ENCODE results near the gene KIAA1217.
"Not testable (repeated sequence)": the region's sequence is repeated elsewhere in the genome, so short reads cannot be mapped to it uniquely, and the experiment has no call there.

The KIAA1217 gene

GRCh38 chr10:24416248-24416647, 207.3 kb downstream of the KIAA1217 start:
- no peak for DNase-seq

- no peak for DNase-seq
Observed at GRCh38 chr10:24417053-24417452, 208.1 kb downstream of the KIAA1217 start.

GRCh38 chr10:24418532-24418931, 209.6 kb downstream of the KIAA1217 start:
- DNase-seq, result no peak

- DNase-seq, result no peak
Observed at GRCh38 chr10:24419066-24419465, 210.1 kb downstream of the KIAA1217 start.

- DNase-seq, result no peak
Observed at GRCh38 chr10:24425151-24425550, 216.2 kb downstream of the KIAA1217 start.

- no peak for DNase-seq
Observed at GRCh38 chr10:24427678-24428409, 218.9 kb downstream of the KIAA1217 start.

GRCh38 chr10:24428410-24428782, 219.5 kb downstream of the KIAA1217 start:
- no peak for DNase-seq

- no peak for DNase-seq
Observed at GRCh38 chr10:24430591-24430990, 221.7 kb downstream of the KIAA1217 start.

- DNase-seq, result no peak
Observed at GRCh38 chr10:24432478-24433416, 223.8 kb downstream of the KIAA1217 start.

GRCh38 chr10:24433705-24434104, 224.8 kb downstream of the KIAA1217 start:
- no peak for DNase-seq

GRCh38 chr10:24434961-24435360, 226.0 kb downstream of the KIAA1217 start:
- DNase-seq, result no peak

- no peak for DNase-seq
Observed at GRCh38 chr10:24435374-24435773, 226.4 kb downstream of the KIAA1217 start.

- DNase-seq, result no peak
Observed at GRCh38 chr10:24437302-24437701, 228.4 kb downstream of the KIAA1217 start.

GRCh38 chr10:24438800-24439199, 229.9 kb downstream of the KIAA1217 start:
- DNase-seq, result no peak

GRCh38 chr10:24439935-24440334, 231.0 kb downstream of the KIAA1217 start:
- DNase-seq, result no peak

- DNase-seq, result no peak
Observed at GRCh38 chr10:24440817-24441797, 232.2 kb downstream of the KIAA1217 start.

- DNase-seq, result no peak
Observed at GRCh38 chr10:24442234-24442633, 233.3 kb downstream of the KIAA1217 start.

- not testable (repeated sequence) for DNase-seq
Observed at GRCh38 chr10:24442641-24443174, 233.8 kb downstream of the KIAA1217 start.

GRCh38 chr10:24444337-24444736, 235.4 kb downstream of the KIAA1217 start:
- no peak for DNase-seq

GRCh38 chr10:24445958-24446357, 237.0 kb downstream of the KIAA1217 start:
- DNase-seq, result not testable (repeated sequence)

- DNase-seq, result no peak
Observed at GRCh38 chr10:24446739-24447138, 237.8 kb downstream of the KIAA1217 start.

- no peak for DNase-seq
Observed at GRCh38 chr10:24448351-24448999, 239.5 kb downstream of the KIAA1217 start.
